Coronary artery (tissue), 2 donors: ENCODE measurements around the gene SLX9.

Experiments used
- DNase-seq: peaks from one replicate; pipeline ENCODE4 v3.0.0-alpha.2; 2017; ENCODE audit warnings: low spot score
- H3K27ac ChIP-seq, 2 donors: fragments of 200-600 bp; sonication (generic); one replicate each; pipeline ENCODE4 v1.5.1; 2016 to 2019
- H3K4me3 ChIP-seq: fragments of 200-600 bp; sonication (generic); 2 replicates; pipeline ENCODE4 v1.5.1; 2016; ENCODE audit warnings: mild to moderate bottlenecking, moderate library complexity
- TF ChIP-seq, protein P1 (sequence below): fragments of 200-600 bp; sonication (generic); IDR thresholded peaks from one replicate; pipeline ENCODE4 v1.5.1; 2019; ENCODE audit warnings: antibody characterized with exemption

SLX9 gene

DNA sequence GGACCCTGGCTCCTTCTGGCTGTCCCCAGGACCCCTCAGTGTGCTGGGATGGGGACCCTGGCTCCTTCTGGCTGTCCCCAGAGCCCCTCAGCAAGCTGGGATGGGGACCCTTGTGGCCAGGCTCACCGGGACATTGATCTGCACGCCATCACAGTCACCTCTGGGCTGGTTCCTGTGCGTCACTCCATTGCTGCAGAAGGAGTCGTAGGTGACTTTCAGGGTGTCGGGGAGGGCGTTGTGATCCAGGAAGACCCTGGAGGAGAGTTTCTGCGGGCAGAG is 46.6 kb upstream of the SLX9 start:
- no peak overlapping the region for H3K27ac ChIP-seq
- DNase-seq = no peak
- H3K4me3 ChIP-seq = no peak overlapping the region
- TF ChIP-seq, protein P1, sequence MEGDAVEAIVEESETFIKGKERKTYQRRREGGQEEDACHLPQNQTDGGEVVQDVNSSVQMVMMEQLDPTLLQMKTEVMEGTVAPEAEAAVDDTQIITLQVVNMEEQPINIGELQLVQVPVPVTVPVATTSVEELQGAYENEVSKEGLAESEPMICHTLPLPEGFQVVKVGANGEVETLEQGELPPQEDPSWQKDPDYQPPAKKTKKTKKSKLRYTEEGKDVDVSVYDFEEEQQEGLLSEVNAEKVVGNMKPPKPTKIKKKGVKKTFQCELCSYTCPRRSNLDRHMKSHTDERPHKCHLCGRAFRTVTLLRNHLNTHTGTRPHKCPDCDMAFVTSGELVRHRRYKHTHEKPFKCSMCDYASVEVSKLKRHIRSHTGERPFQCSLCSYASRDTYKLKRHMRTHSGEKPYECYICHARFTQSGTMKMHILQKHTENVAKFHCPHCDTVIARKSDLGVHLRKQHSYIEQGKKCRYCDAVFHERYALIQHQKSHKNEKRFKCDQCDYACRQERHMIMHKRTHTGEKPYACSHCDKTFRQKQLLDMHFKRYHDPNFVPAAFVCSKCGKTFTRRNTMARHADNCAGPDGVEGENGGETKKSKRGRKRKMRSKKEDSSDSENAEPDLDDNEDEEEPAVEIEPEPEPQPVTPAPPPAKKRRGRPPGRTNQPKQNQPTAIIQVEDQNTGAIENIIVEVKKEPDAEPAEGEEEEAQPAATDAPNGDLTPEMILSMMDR = no peak

DNA sequence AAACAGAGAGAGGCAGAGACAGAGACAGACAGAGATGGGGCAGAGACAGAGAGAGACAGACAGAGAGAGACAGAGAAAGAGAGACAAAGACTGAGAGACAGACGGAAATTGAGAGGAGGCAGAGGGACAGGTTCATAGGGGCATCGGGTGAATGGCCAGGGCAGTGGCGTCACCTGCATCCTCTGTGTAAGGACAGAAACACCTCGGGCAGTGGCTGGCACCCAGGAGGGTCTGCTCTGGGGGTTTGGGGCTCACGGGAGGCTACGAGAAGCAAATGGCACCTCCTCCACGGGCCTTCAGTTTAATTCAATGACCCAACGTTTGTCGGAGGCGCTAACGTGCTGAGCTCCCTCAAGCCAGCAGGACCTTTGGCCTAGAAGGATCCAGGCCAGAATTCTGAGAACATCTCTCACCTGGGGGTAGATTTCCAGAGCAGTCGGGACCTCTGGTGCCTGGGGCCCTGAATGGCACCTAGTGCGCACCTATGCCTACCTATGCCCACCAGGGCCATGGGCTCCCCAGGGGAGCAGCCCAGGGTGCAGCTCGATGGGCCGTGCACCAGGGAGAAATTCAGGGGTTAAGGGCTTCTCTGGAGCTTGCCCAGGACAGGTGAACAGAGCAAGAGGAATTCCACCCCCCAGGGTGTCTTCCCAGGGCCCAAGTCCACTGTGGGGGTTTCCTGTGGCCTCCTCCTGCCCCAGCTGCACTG is 45.7 kb upstream of the SLX9 start:
- H3K27ac ChIP-seq = no peak overlapping the region
- no peak for DNase-seq
- TF ChIP-seq, protein P1 = no peak
- H3K4me3 ChIP-seq = no peak overlapping the region

DNA sequence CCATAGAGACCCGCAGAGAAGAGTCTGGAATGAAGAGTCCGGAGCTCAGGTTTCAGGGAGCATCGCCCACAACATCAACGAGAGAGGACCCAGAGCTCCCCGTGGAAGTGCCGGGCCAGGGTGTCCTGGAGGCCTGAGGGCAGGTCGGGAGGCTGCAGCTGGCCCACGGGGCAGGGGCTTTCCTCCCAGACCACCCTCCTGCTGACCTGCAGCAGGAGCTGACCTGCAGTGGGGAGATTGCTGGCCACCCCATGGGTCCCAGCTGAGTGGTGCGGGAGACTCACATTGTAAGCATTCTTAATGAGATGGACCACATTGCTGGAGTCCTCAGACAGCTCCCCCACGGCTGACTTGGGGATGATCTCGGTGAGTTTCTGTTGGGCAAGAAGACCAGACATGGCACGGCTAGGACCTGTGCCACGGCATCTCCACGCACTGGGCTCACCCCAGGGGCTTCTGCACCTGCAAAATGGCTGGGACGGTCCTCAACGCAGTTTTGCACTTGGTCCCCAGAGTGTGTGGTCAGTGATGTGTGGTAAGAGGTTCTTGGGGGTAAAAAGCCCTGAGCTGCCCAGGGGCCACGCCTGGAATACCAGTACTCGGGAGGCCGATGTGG is 45.0 kb upstream of the SLX9 start:
- Histone ChIP-seq H3K27ac (no peak overlapping the region), H3K4me3 (no peak overlapping the region)
- TF ChIP-seq, protein P1 = no peak
- no peak for DNase-seq

DNA sequence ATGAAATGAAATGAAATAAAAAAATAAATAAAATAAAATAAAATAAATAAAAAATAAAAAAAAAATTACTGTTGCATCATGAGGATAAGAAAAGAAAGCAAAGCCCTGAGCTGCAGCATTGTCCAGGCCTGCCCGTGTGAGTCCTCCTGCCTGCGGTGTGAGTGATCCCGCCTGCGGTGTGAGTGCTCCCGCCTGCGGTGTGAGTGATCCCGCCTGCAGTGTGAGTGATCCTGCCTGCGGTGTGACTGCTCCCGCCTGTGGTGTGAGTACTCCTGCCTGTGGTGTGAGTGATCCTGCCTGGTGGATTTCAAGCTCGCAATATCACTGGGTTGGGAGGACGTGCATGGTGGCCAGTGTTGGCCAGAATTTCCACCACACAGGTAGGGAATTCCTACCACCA is 44.0 kb upstream of the SLX9 start:
- no peak overlapping the region for H3K27ac ChIP-seq
- H3K4me3 ChIP-seq = no peak overlapping the region
- no peak for DNase-seq
- TF ChIP-seq, protein P1 = no peak

DNA sequence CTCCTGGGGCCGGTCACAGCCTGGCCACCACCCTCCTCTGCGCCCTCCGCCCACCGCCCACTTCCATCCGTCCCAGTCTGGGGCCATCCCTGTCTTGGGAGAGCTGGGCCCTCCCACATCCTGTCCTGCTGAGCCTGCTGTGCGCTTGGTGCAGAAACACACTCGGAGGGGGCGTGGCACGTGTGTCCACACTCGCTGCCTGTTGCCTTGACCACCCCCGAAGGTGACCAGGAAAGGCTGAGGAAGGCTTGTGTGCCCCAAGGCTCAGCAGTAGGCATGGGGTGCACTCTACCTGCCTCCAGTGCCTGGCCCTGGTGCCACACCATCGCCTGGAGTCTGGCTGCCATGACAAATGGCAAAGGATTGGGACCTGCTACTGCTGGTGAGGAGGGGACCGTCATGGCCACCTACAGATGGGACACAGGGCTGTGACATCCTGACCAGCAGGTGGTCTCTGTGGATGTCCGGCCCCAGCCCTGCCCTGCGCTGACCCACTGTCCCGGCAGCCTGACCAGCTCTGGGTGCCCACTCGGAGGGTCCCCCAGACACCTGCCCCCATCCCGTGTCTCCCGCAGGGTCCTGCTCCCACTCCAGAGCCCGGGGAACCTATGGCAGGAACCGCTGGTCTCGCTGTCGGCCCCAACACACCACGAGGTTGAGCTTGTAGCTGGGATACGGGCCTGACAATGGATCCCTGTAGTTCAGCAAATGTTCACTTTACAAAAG is 43.1 kb upstream of the SLX9 start:
- no peak for DNase-seq
- TF ChIP-seq, protein P1 = no peak
- H3K4me3 ChIP-seq = no peak overlapping the region
- no peak overlapping the region for H3K27ac ChIP-seq

DNA sequence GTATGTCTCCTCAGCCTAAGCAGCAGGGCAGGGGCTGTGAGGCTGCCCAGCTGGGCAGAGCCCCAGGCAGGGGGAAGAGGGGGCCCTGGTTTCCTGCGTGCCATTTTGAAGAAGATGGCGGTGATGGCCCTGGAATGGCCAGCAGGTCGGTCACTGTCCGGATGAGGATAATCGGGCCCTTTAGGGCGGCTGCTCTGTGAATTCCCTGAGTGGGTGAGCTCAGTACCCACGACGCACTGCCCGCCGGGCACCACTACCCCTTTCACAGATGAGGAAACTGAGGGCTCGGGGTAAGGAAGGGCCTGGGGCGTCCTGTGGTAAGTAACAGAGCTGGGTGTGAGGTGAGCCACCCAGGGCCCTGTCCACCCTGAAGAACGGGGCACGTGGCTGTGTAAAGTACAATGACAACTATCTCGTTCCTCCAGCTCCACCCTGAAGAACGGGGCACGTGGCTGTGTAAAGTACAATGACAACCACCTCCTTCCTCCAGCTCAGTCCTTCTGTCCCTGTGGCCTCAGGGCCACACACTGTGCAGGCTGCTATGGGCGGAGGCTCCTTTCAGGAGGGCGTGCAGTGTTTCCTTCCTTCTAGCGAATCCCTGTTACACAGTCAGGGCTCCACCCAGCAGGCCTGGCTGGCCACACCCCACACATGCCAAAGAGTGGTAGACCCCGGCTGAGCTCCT is 42.4 kb upstream of the SLX9 start:
- TF ChIP-seq, protein P1 = no peak
- no peak overlapping the region for H3K4me3 ChIP-seq
- no peak overlapping the region for H3K27ac ChIP-seq
- no peak for DNase-seq
